D721Med (cell line): ENCODE results near the gene RNF208.

ENCODE experiments used
- DNase-seq: peaks from one replicate; pipeline ENCODE4 v3.0.0; 2011; ENCODE audit warnings: low spot score; ENCODE audit not compliant: insufficient read length
- FAIRE-seq: peaks from 2 replicates; lab custom pipeline; 2011; peaks lifted over from hg19 to GRCh38; lab: Jason Lieb, UNC
- CTCF ChIP-seq: IDR thresholded peaks from 2 replicates; pipeline ENCODE4 v1.5.1; 2012; ENCODE audit warnings: mild to moderate bottlenecking, control low read depth; ENCODE audit not compliant: insufficient read depth; ENCODE audit errors: missing control alignments

RNF208 gene

GRCh38 chr9:137234758-137235423 lies 12.9 kb upstream of the RNF208 start:
- no peak for TF ChIP-seq CTCF
- no peak for DNase-seq
- FAIRE-seq = no peak

- FAIRE-seq = no peak
- TF ChIP-seq CTCF = no peak
- no peak for DNase-seq
Observed at GRCh38 chr9:137234055-137234697, 12.1 kb upstream of the RNF208 start.

- DNase-seq (no peak), FAIRE-seq (no peak)
- TF ChIP-seq CTCF = no peak
Observed at GRCh38 chr9:137233143-137233980, 11.3 kb upstream of the RNF208 start.

- TF ChIP-seq CTCF = no peak
- no peak for DNase-seq
- no peak for FAIRE-seq
Observed at GRCh38 chr9:137232510-137232909, 10.5 kb upstream of the RNF208 start.

- no peak for DNase-seq
- no peak for TF ChIP-seq CTCF
- no peak for FAIRE-seq
Observed at GRCh38 chr9:137232101-137232500, 10.1 kb upstream of the RNF208 start.

GRCh38 chr9:137231372-137232039 lies 9.5 kb upstream of the RNF208 start:
- no peak for DNase-seq
- no peak for TF ChIP-seq CTCF
- no peak for FAIRE-seq
